Sigmoid colon (tissue), 7 donors: ENCODE data around the gene IFITM10. TPM values are rescaled to one million over a fixed set of nuclear protein-coding genes. Genes with fewer than 3 reads are reported as not detected.

Experiments used
- polyA plus RNA-seq, 3 donors: library from polyadenylated mRNA; stranded (reverse); fragments of 200-250 nt; gene quantifications; one replicate each; pipeline ENCODE4 v1.2.3, GENCODE V29; 2013
- total RNA-seq, 4 donors: library from RNA; depleted of rRNA; stranded (reverse); fragments of >200 nt; gene quantifications; one replicate each; pipeline ENCODE4 v1.1.0, GENCODE V29; 2016
- donor health status: healthy with polysubstance abuse.
- donor health status: Bipolar disorder and iron deficiency.
- donor health status: healthy.

The IFITM10 gene
- total and polyA plus RNA-seq, 7 donors, result 0.36 to 1.4 (median 0.60) TPM; not detected in 2

Other genes with a start within 250 kb of the IFITM10 start
- 1 to 10 TPM in 3 of 4 donors, under 1 TPM in 1; 0.66 to 4.4 (median 2.1) TPM for gene DUSP8, start 178.3 kb downstream of the IFITM10 start, total RNA-seq
- 10 to 100 TPM in 1 of 3 donors, 1 to 10 TPM in 2; 6.6 to 12.7 (median 7.0) TPM for gene DUSP8, start 178.3 kb downstream of the IFITM10 start, polyA plus RNA-seq
- not detected for gene KRTAP5-1, start 165.3 kb downstream of the IFITM10 start, total RNA-seq
- not detected for gene KRTAP5-1, start 165.3 kb downstream of the IFITM10 start, polyA plus RNA-seq
- gene KRTAP5-2, start 152.3 kb downstream of the IFITM10 start, total RNA-seq, result not detected
- gene KRTAP5-2, start 152.3 kb downstream of the IFITM10 start, polyA plus RNA-seq, result under 1 TPM in 1 of 3 donors, not detected in 2; 0.29 TPM
- gene KRTAP5-3, start 142.1 kb downstream of the IFITM10 start, total RNA-seq, result not detected
- gene KRTAP5-3, start 142.1 kb downstream of the IFITM10 start, polyA plus RNA-seq, result not detected
- gene KRTAP5-4, start 128.5 kb downstream of the IFITM10 start, total RNA-seq, result not detected
- not detected for gene KRTAP5-4, start 128.5 kb downstream of the IFITM10 start, polyA plus RNA-seq
- gene KRTAP5-5, start 120.8 kb downstream of the IFITM10 start, total RNA-seq, result not detected
- under 1 TPM in 2 of 3 donors, not detected in 1; 0.28 to 0.92 TPM for gene KRTAP5-5, start 120.8 kb downstream of the IFITM10 start, polyA plus RNA-seq
- gene KRTAP5-6, start 53.4 kb downstream of the IFITM10 start, total RNA-seq, result not detected
- not detected for gene KRTAP5-6, start 53.4 kb downstream of the IFITM10 start, polyA plus RNA-seq
- gene CTSD, start 13.3 kb upstream of the IFITM10 start, total RNA-seq, result 100 to 1,000 TPM; 173 to 222 (median 209) TPM
- 1,000 to 10,000 TPM in 1 of 3 donors, 100 to 1,000 TPM in 2; 251 to 1,586 (median 853) TPM for gene CTSD, start 13.3 kb upstream of the IFITM10 start, polyA plus RNA-seq
- gene SYT8, start 84.4 kb upstream of the IFITM10 start, total RNA-seq, result not detected
- 1 to 10 TPM in 2 of 3 donors, not detected in 1; 1.8 to 5.4 TPM for gene SYT8, start 84.4 kb upstream of the IFITM10 start, polyA plus RNA-seq
- not detected for gene TNNI2, start 88.4 kb upstream of the IFITM10 start, total RNA-seq
- 1 to 10 TPM in 2 of 3 donors, not detected in 1; 1.7 to 2.4 TPM for gene TNNI2, start 88.4 kb upstream of the IFITM10 start, polyA plus RNA-seq
- gene LSP1, start 102.5 kb upstream of the IFITM10 start, total RNA-seq, result 10 to 100 TPM in 2 of 4 donors, 1 to 10 TPM in 2; 8.7 to 32.7 (median 12.4) TPM
- 10 to 100 TPM; 46.0 to 80.2 (median 55.9) TPM for gene LSP1, start 102.5 kb upstream of the IFITM10 start, polyA plus RNA-seq
- not detected for gene PRR33, start 141.3 kb upstream of the IFITM10 start, total RNA-seq
- gene PRR33, start 141.3 kb upstream of the IFITM10 start, polyA plus RNA-seq, result under 1 TPM in 1 of 3 donors, not detected in 2; 0.13 TPM
- 10 to 100 TPM in 1 of 4 donors, 1 to 10 TPM in 2, not detected in 1; 4.3 to 17.2 (median 4.4) TPM for gene TNNT3, start 169.1 kb upstream of the IFITM10 start, total RNA-seq
- gene TNNT3, start 169.1 kb upstream of the IFITM10 start, polyA plus RNA-seq, result 1 to 10 TPM; 1.2 to 8.4 (median 2.3) TPM
- 100 to 1,000 TPM in 1 of 4 donors, 10 to 100 TPM in 3; 61.2 to 132 (median 73.3) TPM for gene MRPL23, start 196.7 kb upstream of the IFITM10 start, total RNA-seq
- 100 to 1,000 TPM in 2 of 3 donors, 10 to 100 TPM in 1; 63.3 to 189 (median 132) TPM for gene MRPL23, start 196.7 kb upstream of the IFITM10 start, polyA plus RNA-seq
- 100 to 1,000 TPM in 2 of 4 donors, 10 to 100 TPM in 2; 67.6 to 349 (median 142) TPM for gene H19, start 247.2 kb upstream of the IFITM10 start, total RNA-seq
- 10 to 100 TPM in 2 of 3 donors, 1 to 10 TPM in 1; 9.9 to 59.4 (median 38.4) TPM for gene H19, start 247.2 kb upstream of the IFITM10 start, polyA plus RNA-seq